Prostate gland (tissue), 2 donors: ENCODE data around the gene TAX1BP1. TPM values are rescaled to one million over a fixed set of nuclear protein-coding genes. Genes with fewer than 3 reads are reported as not detected.

ENCODE experiments used
- DNase-seq: peaks from one replicate; pipeline ENCODE4 v3.0.0-alpha.2; 2019; ENCODE audit warnings: low spot score
- H3K27ac ChIP-seq, 2 donors: fragments of 200-600 bp; sonication (generic); 2 replicates each; pipeline ENCODE4 v1.5.1; 2017 to 2019
- H3K27me3 ChIP-seq: fragments of 200-600 bp; sonication (generic); replicated peaks from 2 replicates; pipeline ENCODE4 v1.5.1; 2019; ENCODE audit not compliant: insufficient read depth
- H3K36me3 ChIP-seq, 2 donors: fragments of 200-600 bp; sonication (generic); 1 replicate in 1 of 2; 2 replicates in 1 of 2; pipeline versions ENCODE4 v1.5.1 to v1.8.1; 2017 to 2019
- H3K4me1 ChIP-seq: fragments of 200-600 bp; sonication (generic); replicated peaks from 2 replicates; pipeline ENCODE4 v1.5.1; 2019
- H3K4me3 ChIP-seq, 2 donors: fragments of 200-600 bp; sonication (generic); 2 replicates each; pipeline ENCODE4 v1.5.1; 2017 to 2019
- H3K9me3 ChIP-seq: fragments of 200-600 bp; sonication (generic); 2 replicates; pipeline ENCODE4 v1.5.1; 2017
- CTCF ChIP-seq, 4 experiments: fragments of 200-600 bp in 2 of 4; fragments of 450-650 bp in 2 of 4; sonication (generic) in 2 of 4; IDR thresholded peaks; 1 replicate in 3 of 4; 2 replicates in 1 of 4; pipeline ENCODE4 v1.5.1; 2016 to 2019; ENCODE audit warnings: antibody characterized with exemption in 4 of 4, mild to moderate bottlenecking in 2 of 4, moderate library complexity in 2 of 4
- POLR2A ChIP-seq: fragments of 450-650 bp; IDR thresholded peaks from one replicate; pipeline ENCODE4 v1.6.1; 2016; ENCODE audit warnings: antibody characterized with exemption, mild to moderate bottlenecking
- POLR2AphosphoS5 ChIP-seq: sonication (generic); formaldehyde crosslinking; IDR thresholded peaks from one replicate; pipeline ENCODE4 v1.6.1; 2017; ENCODE audit warnings: antibody characterized with exemption
- WGBS: methylation state at CpG from one replicate; pipeline ENCODE4 v1.1.5; 2018; 5-methylcytosine and 5-hydroxymethylcytosine counted together
- intact Hi-C: fragments of 100-400 bp; cut with DNase I; formaldehyde crosslinking; loops from one replicate; pipeline ENCODE4 v1.14.2; 2022
- total RNA-seq, 2 donors: library from RNA; depleted of rRNA; stranded (reverse); fragments of >200 nt; gene quantifications; one replicate each; pipeline ENCODE4 v1.1.0, GENCODE V29; 2016

Gene TAX1BP1
- total RNA-seq, 2 donors from 2014 or later: 105 to 125 TPM

GRCh38 chr7:27872356-27873275, 132.7 kb downstream of the TAX1BP1 start:
- intact Hi-C loops: no loop called here
- no peak overlapping the region for H3K27ac ChIP-seq
- 48% methylated on average over 17 of the region's 17 CpGs for WGBS

GRCh38 chr7:27873981-27874957, 134.3 kb downstream of the TAX1BP1 start:
- Histone ChIP-seq H3K27ac (no peak overlapping the region), H3K27me3 (no peaks in the 10 kb centered on the region), H3K9me3 (no peaks in the 10 kb centered on the region), H3K36me3 (no peaks in the 10 kb centered on the region), H3K4me1 (no peaks in the 10 kb centered on the region), H3K4me3 (no peak overlapping the region)
- 66% methylated on average over 13 of the region's 13 CpGs for WGBS
- DNase-seq: no peak
- intact Hi-C loops: no loop called here
- no peak for TF ChIP-seq CTCF (IDR thresholded peaks at IDR 0.05)
- TF ChIP-seq POLR2AphosphoS5: no peak

More at GRCh38 chr7:27872356-27873275, 132.7 kb downstream of the TAX1BP1 start:
- Histone ChIP-seq H3K27me3 (no peaks in the 10 kb centered on the region), H3K9me3 (no peaks in the 10 kb centered on the region), H3K4me1 (no peaks in the 10 kb centered on the region), H3K4me3 (no peak overlapping the region), H3K36me3 (no peaks in the 10 kb centered on the region)
- TF ChIP-seq POLR2A: no peak
- no peak for TF ChIP-seq POLR2AphosphoS5
- DNase-seq: no peak

- H3K4me1 ChIP-seq: no peaks in the 10 kb centered on the region
- H3K27me3 ChIP-seq: no peaks in the 10 kb centered on the region
- H3K4me3 ChIP-seq: no peak overlapping the region
- intact Hi-C loops: no loop called here
- no peaks in the 10 kb centered on the region for H3K36me3 ChIP-seq
- TF ChIP-seq POLR2A (no peak), CTCF (IDR thresholded peaks at IDR 0.05) (no peak), POLR2AphosphoS5 (no peak)
- 93% methylated on average over 9 of the region's 9 CpGs for WGBS
- H3K9me3 ChIP-seq: no peaks in the 10 kb centered on the region
- H3K27ac ChIP-seq: no peak overlapping the region
- no peak for DNase-seq
Measured at GRCh38 chr7:27875061-27875460, 135.1 kb downstream of the TAX1BP1 start.

GRCh38 chr7:27875832-27876231, 135.9 kb downstream of the TAX1BP1 start:
- no peaks in the 10 kb centered on the region for H3K27me3 ChIP-seq
- H3K36me3 ChIP-seq: no peaks in the 10 kb centered on the region
- WGBS: 91% methylated on average over 2 of the region's 2 CpGs
- intact Hi-C loops: no loop called here
- TF ChIP-seq CTCF (IDR thresholded peaks at IDR 0.05) (no peak), POLR2AphosphoS5 (no peak), POLR2A (no peak)
- H3K27ac ChIP-seq: no peak overlapping the region
- H3K4me3 ChIP-seq: no peak overlapping the region
- no peaks in the 10 kb centered on the region for H3K4me1 ChIP-seq
- DNase-seq: no peak
- no peaks in the 10 kb centered on the region for H3K9me3 ChIP-seq

GRCh38 chr7:27876756-27877155, 136.8 kb downstream of the TAX1BP1 start:
- Histone ChIP-seq H3K36me3 (no peaks in the 10 kb centered on the region), H3K27ac (no peak overlapping the region), H3K4me1 (no peaks in the 10 kb centered on the region), H3K27me3 (no peaks in the 10 kb centered on the region), H3K4me3 (no peak overlapping the region), H3K9me3 (no peaks in the 10 kb centered on the region)
- no peak for TF ChIP-seq POLR2A
- no peak for TF ChIP-seq CTCF (IDR thresholded peaks at IDR 0.05)
- no peak for TF ChIP-seq POLR2AphosphoS5
- DNase-seq: no peak
- intact Hi-C loops: no loop called here
- 87% methylated on average over 8 of the region's 8 CpGs for WGBS
